ENCODE results near the gene DMBT1. TPM values are rescaled to one million over a fixed set of nuclear protein-coding genes. Genes with fewer than 3 reads are reported as not detected.

The DMBT1 gene
- polyA plus RNA-seq, 1 donor, result 0.05 TPM

DNA sequence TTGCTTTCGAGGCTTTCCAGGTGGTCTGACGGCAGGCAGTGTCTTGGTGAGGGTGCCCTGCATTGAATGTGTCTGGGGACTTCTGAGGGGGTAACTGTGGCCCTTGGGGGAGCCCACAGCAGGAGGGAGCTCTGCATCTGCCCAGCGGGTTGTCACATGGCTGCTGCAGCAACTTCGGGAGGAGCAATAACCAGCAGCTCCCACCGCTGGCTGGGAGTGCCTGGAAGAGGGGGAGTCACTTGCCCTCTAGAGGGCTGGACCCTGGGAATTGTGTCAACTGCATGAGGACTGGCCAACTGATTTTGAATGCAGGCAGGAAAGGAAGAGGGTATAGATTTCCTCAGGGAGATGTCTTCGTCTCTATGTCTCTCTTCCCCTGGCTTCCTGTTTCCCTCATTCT is 112.7 kb downstream of the DMBT1 start:
- DNase-seq, result no peak

DNA sequence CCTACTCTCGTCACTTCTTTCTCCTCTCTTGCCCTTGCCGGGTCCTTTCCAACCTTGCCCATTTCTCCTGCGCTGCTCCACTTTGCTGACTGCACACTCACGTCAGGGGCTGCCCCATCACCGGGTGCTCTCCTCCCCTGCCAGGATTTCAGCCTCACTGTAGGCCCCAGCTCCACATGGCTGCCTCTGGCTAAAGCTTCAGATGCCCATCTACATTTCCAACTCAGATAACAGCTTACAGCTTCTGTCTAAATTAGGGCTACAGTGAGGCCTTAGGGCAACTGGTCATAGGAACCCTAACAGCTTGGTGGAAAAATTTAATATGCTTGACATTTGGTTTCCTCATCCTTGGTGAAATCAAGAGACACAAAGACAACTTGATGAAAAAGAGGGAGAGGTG is 113.2 kb downstream of the DMBT1 start:
- DNase-seq, result no peak

DNA sequence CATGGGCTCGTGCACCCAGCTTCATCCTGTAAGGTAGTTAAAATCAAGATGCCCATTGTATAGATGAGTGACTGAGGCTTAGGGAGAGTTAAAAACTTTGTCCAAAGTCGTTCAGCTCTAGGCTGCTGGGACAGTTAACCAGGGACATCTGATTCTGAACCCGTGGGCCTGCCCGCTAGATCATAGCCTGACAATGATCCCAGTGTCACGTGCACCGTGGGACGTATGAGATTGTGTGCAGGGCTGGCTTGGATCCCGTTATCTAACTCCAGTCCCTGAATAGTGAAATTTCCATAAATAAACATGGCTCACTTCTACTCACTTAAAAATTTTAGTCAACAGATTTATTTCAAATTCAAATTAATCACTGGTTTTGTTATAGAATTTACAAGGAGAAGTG is 114.2 kb downstream of the DMBT1 start:
- DNase-seq, result no peak

DNA sequence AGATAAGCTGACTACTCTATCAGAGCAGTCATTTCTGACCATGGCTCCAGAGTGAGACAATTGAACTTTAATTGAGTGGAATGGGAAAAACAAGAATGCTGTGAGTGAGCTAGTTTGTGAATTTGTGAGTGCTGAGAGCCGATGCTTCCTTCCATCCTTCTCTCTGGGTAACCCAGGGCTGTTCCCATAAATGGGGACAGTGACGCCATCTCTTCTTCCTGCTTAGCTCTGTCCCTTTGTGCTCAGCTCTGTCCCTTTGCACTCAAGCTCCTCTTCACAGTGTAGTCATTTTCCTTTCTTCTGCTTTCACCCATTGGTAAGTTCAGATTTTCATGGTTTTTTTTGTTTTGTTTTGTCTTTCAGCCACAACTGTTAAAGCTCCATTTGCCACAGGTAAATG is 114.7 kb downstream of the DMBT1 start:
- no peak for DNase-seq

DNA sequence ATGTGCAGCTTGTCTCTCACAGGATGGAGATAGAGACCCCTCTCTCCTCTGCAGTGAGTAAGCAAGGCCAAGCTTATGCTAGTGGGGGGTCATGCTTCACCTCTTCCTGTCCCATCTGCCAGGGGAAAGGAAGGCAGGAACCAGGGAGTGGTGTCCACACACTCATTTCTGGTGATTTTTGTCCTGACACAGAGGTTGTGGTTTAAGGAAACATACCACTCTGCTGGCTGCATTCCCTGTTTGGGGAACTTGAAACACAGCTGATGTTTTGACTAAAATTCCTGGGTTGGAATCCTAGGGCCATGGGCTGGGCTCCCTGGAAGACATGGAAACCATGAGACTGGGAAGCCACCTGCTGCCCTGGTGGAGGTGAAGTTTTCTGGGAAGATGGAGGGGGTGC is 117.7 kb downstream of the DMBT1 start:
- DNase-seq, result no peak

DNA sequence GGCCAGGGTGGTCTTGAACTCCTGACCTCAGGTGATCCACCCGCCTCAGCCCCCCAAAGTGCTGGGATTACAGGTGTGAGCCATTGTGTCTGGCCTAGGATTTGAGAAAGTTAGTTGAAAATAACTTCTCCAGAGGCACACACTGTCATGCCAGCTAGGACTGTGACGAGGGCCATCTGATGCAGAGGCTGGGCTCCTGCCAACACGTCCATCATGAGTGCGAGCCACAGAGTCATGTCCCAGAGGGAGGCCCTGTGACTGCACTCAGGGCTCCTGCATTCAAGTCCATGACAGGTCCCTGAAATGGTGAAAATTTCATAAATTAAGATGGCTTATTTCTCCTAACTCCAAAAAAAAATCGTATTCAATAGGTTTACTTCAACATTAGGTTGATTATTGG is 122.0 kb downstream of the DMBT1 start:
- no peak for DNase-seq

DNA sequence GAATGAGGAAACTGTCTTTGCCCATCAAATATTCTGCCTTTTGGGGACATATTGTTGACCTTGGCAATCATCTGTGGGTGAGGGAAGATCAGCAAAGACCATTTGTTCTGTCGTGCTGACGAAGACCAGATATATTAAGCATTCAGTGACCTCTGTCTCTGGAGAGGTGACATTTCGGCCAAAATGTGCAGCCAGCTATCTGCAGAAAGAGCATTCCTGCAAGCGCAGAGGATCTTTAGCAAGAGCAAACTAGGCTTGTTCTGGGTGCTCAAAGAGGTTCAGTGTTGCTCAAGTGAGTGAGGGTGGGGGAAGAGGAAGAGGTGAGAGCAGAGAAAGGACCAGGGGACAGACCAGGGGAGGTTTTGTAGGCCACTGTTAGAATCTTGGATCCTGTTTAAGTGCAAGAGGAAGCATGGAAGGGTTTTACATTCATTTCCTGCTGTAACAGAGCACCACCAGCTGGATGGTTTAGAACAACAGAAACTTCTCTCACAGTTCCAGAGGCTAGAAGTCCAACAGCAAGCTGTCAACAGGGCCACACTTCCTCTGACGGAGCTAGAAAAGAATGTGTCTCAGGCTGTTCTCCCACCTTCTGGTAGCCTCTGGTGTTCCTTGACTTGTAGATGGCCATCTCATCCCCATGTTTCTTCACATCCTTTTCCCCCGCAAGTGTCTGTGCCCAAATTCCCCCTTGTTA is 127.9 kb downstream of the DMBT1 start:
- peak; percentile 53 for DNase-seq

DNA sequence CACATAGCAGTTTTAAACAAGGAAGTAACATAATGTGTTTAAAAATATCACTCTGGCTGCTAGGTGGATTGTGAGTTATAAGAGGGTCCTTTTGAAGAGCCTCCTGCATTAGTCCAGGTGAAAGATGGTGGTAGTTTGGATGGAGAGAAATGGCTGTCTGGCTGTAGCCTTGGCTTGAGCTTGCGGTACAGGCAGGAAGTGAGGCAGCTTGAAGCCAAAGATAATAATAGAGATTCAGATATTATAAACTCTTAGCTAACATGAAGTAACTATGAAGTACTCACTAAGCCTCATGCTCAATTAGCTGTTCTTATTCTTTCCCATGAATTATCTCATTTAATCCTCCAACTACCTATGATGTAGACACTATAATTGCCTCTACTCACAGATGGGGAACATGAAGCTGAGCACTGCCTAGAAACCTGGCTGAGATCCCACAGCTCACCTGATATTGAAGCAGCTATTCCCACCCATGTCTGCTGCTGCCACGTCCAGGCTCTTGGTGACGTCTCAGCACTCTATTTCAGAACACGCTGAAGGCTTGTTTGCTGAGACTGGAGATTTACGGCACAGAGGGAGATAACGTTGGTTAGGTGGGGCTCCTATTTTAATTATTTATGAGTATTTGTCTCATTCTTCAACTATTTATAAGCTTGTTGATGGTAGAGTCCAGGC is 128.7 kb downstream of the DMBT1 start:
- no peak for DNase-seq

DNA sequence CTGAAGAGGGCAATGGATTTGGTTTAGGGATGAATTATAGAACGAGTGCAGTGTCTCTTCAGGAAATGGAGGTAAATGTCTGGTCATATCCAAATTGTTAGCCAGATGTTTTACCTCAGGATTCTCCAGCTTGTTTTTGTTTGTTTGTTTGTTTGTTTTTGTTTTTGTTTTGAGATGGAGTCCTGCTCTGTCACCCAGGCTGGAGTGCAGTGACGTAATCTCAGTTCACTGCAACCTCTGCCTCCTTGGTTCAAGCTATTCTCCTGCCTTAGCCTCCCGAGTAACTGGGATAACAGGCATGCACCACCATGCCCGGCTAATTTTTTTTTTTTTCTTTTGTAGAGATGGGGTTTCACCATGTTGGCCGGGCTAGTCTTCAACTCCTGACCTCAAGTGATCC is 132.2 kb downstream of the DMBT1 start:
- DNase-seq, result no peak

Other genes with a start within 250 kb of the DMBT1 start
- gene PLEKHA1, start 186.0 kb upstream of the DMBT1 start, polyA plus RNA-seq (ENCODE audit: insufficient read length), result 127 TPM
- 0.17 TPM for gene ARMS2, start 106.1 kb upstream of the DMBT1 start, polyA plus RNA-seq (ENCODE audit: insufficient read length)
- 158 TPM for gene HTRA1, start 99.2 kb upstream of the DMBT1 start, polyA plus RNA-seq (ENCODE audit: insufficient read length)
- not detected for gene C10orf120, start 139.1 kb downstream of the DMBT1 start, polyA plus RNA-seq (ENCODE audit: insufficient read length)

Data from left kidney (tissue), 2 donors.